SU-DHL-6 (cell line): Measurements from ENCODE around the gene USP13.

Experiments used
- H2AFZ ChIP-seq: fragments of 200-600 bp; sonication (generic); 2 replicates; pipeline ENCODE4 v1.6.1; 2014; ENCODE audit warnings: low read depth, mild to moderate bottlenecking, moderate library complexity, mixed read lengths, antibody characterized with exemption, low read length; ENCODE audit not compliant: severe bottlenecking
- H3F3A ChIP-seq: fragments of 200-600 bp; shearing (Covaris generic); 2 replicates; pipeline ENCODE4 v1.6.0; 2016; ENCODE audit warnings: antibody characterized with exemption, mild to moderate bottlenecking; ENCODE audit not compliant: insufficient read depth
- H3K27ac ChIP-seq: fragments of 200-600 bp; sonication (generic); 2 replicates; pipeline ENCODE4 v1.5.1; 2016; ENCODE audit warnings: low read depth, mild to moderate bottlenecking, low read length, moderate library complexity, mixed read lengths
- H3K27me3 ChIP-seq: fragments of 200-600 bp; sonication (generic), shearing (Covaris generic); 2 replicates; pipeline ENCODE4 v1.6.0; 2014; ENCODE audit warnings: mild to moderate bottlenecking, low read length
- H3K36me3 ChIP-seq: fragments of 200-600 bp; sonication (generic); 2 replicates; pipeline ENCODE4 v1.6.1; 2014; ENCODE audit warnings: mild to moderate bottlenecking, low read length, mixed read lengths
- H3K4me2 ChIP-seq: fragments of 300-600, 200-600 bp; shearing (Covaris generic), sonication (generic); 2 replicates; pipeline ENCODE4 v1.6.0; 2014; ENCODE audit warnings: low read length, low read depth, mild to moderate bottlenecking; ENCODE audit not compliant: poor library complexity, severe bottlenecking
- H3K4me3 ChIP-seq: fragments of 200-600 bp; sonication (generic); 2 replicates; pipeline ENCODE4 v1.5.1; 2014; ENCODE audit warnings: antibody characterized with exemption, low read length, mild to moderate bottlenecking, mixed read lengths; ENCODE audit not compliant: insufficient read depth, poor library complexity, severe bottlenecking
- H3K79me2 ChIP-seq: fragments of 200-600 bp; sonication (generic); 2 replicates; pipeline ENCODE4 v1.6.1; 2014; ENCODE audit warnings: mild to moderate bottlenecking, low read length, moderate library complexity; ENCODE audit not compliant: insufficient read depth
- H3K9ac ChIP-seq: fragments of 200-600 bp; sonication (generic); 2 replicates; pipeline ENCODE4 v1.7.0; 2014; ENCODE audit warnings: mild to moderate bottlenecking, low read length
- H3K9me2 ChIP-seq: fragments of 200-600 bp; sonication (generic); replicated peaks from 2 replicates; pipeline ENCODE4 v1.6.1; 2014; ENCODE audit warnings: low read length; ENCODE audit not compliant: insufficient read depth
- H3K9me3 ChIP-seq: fragments of 200-600 bp; sonication (generic); 2 replicates; pipeline ENCODE4 v1.6.1; 2014; ENCODE audit warnings: low read length, mixed read lengths; ENCODE audit not compliant: insufficient read depth
- H4K20me1 ChIP-seq: fragments of 200-600 bp; sonication (generic); 2 replicates; pipeline ENCODE4 v1.6.1; 2014; ENCODE audit warnings: low read depth, mild to moderate bottlenecking, antibody characterized with exemption, low read length, moderate library complexity, mixed read lengths
- CTCF ChIP-seq: fragments of 200-600 bp; sonication (generic); IDR thresholded peaks from one replicate; pipeline ENCODE4 v1.5.1; 2017; ENCODE audit warnings: antibody characterized with exemption, mild to moderate bottlenecking, low read length, moderate library complexity; ENCODE audit not compliant: insufficient read depth, poor library complexity, severe bottlenecking
- EZH2phosphoT487 ChIP-seq: fragments of 200-600 bp; sonication (generic), shearing (Covaris generic); conservative IDR thresholded peaks from 2 replicates; pipeline ENCODE4 v1.6.1; 2018; ENCODE audit warnings: mild to moderate bottlenecking, antibody characterized with exemption, low read length, moderate library complexity, mixed read lengths

The USP13 gene

GRCh38 chr3:179744667-179745066, 91.8 kb downstream of the USP13 start:
- H3K27ac ChIP-seq, result no peak overlapping the region
- H3K9me3 ChIP-seq, result no peaks in the 10 kb centered on the region
- no peaks in the 10 kb centered on the region for H3F3A ChIP-seq
- H2AFZ ChIP-seq, result no peak overlapping the region
- no peaks in the 10 kb centered on the region for H3K36me3 ChIP-seq
- H3K4me2 ChIP-seq, result no peak overlapping the region
- H3K4me3 ChIP-seq, result no peak overlapping the region
- H3K9me2 ChIP-seq, result no peaks in the 10 kb centered on the region
- H3K79me2 ChIP-seq, result no peaks in the 10 kb centered on the region
- TF ChIP-seq EZH2phosphoT487 (no peak), CTCF (no peak)
- H3K9ac ChIP-seq, result no peak overlapping the region
- no peaks in the 10 kb centered on the region for H4K20me1 ChIP-seq
- no peaks in the 10 kb centered on the region for H3K27me3 ChIP-seq

GRCh38 chr3:179745079-179745478, 92.2 kb downstream of the USP13 start:
- no peak overlapping the region for H3K4me2 ChIP-seq
- no peaks in the 10 kb centered on the region for H3K79me2 ChIP-seq
- H3K9me2 ChIP-seq, result no peaks in the 10 kb centered on the region
- H3K9me3 ChIP-seq, result no peaks in the 10 kb centered on the region
- no peak overlapping the region for H3K9ac ChIP-seq
- no peak overlapping the region for H3K27ac ChIP-seq
- no peak overlapping the region for H3K4me3 ChIP-seq
- no peak overlapping the region for H2AFZ ChIP-seq
- TF ChIP-seq EZH2phosphoT487, result no peak
- no peak for TF ChIP-seq CTCF
- no peaks in the 10 kb centered on the region for H3K27me3 ChIP-seq
- no peaks in the 10 kb centered on the region for H3F3A ChIP-seq
- H4K20me1 ChIP-seq, result no peaks in the 10 kb centered on the region
- H3K36me3 ChIP-seq, result no peaks in the 10 kb centered on the region

GRCh38 chr3:179745716-179746115, 92.9 kb downstream of the USP13 start:
- no peaks in the 10 kb centered on the region for H4K20me1 ChIP-seq
- H3K9me3 ChIP-seq, result no peaks in the 10 kb centered on the region
- H3K79me2 ChIP-seq, result no peaks in the 10 kb centered on the region
- no peak overlapping the region for H3K9ac ChIP-seq
- no peak for TF ChIP-seq CTCF
- TF ChIP-seq EZH2phosphoT487, result no peak
- H3K27me3 ChIP-seq, result no peaks in the 10 kb centered on the region
- H3K4me2 ChIP-seq, result no peak overlapping the region
- no peak overlapping the region for H3K27ac ChIP-seq
- no peak overlapping the region for H3K4me3 ChIP-seq
- no peaks in the 10 kb centered on the region for H3F3A ChIP-seq
- no peaks in the 10 kb centered on the region for H3K36me3 ChIP-seq
- no peaks in the 10 kb centered on the region for H3K9me2 ChIP-seq
- no peak overlapping the region for H2AFZ ChIP-seq
